HEK293 (cell line): ENCODE data around the gene MITF.

Experiments
- CTCF ChIA-PET: fragments of 350-600 bp; formaldehyde crosslinking; extraction: SDS; loops from one replicate; lab custom pipeline; 2021; ENCODE audit warnings: antibody characterized with exemption; lab: Yijun Ruan, JAX
- POLR2A ChIA-PET: fragments of 300-600 bp; formaldehyde crosslinking; extraction: SDS; loops from one replicate; lab custom pipeline; 2020; ENCODE audit warnings: antibody characterized with exemption, inconsistent platforms; lab: Yijun Ruan, JAX
- H3K27ac ChIP-seq: fragments of 200-500 bp; sonication (Bioruptor generic); 2 replicates; pipeline ENCODE4 v1.5.1; 2014; ENCODE audit warnings: low read depth, low read length, control low read depth, inconsistent platforms; ENCODE audit errors: extremely low read depth
- H3K36me3 ChIP-seq, 2 experiments: fragments of 200-500 bp in 1 of 2; sonication (Bioruptor generic) in 1 of 2; 1 replicate in 1 of 2; 2 replicates in 1 of 2; pipeline ENCODE4 v1.5.1; 2014 to 2017; ENCODE audit warnings: inconsistent platforms in 2 of 2, low read length in 2 of 2; ENCODE audit not compliant: control insufficient read depth in 2 of 2, insufficient read depth in 1 of 2
- H3K4me1 ChIP-seq: fragments of 200-500 bp; sonication (Bioruptor generic); 2 replicates; pipeline ENCODE4 v1.5.1; 2014; ENCODE audit warnings: mild to moderate bottlenecking, low read length, inconsistent platforms; ENCODE audit not compliant: control insufficient read depth, insufficient read depth
- H3K4me3 ChIP-seq: 2 replicates; pipeline ENCODE4 v1.5.1; 2011; ENCODE audit warnings: low read depth, mild to moderate bottlenecking, control low read depth, low read length, moderate library complexity
- H3K9me3 ChIP-seq: fragments of 200-500 bp; sonication (Bioruptor generic); 2 replicates; pipeline ENCODE4 v1.5.1; 2014; ENCODE audit warnings: low read depth, low read length, inconsistent platforms; ENCODE audit not compliant: control insufficient read depth, insufficient read depth
- BCL11B ChIP-seq: fragments of 450-650 bp; formaldehyde crosslinking; IDR thresholded peaks from 2 replicates; pipeline ENCODE4 v1.5.1; 2016; ENCODE audit warnings: low read depth, missing biosample characterization, missing genetic modification characterization
- GLIS2 ChIP-seq: fragments of 450-650 bp; formaldehyde crosslinking; IDR thresholded peaks from 2 replicates; pipeline ENCODE4 v1.5.1; 2016; ENCODE audit warnings: missing biosample characterization, missing genetic modification characterization
- HOXA7 ChIP-seq: sonication (generic); formaldehyde crosslinking; IDR thresholded peaks from 2 replicates; pipeline ENCODE4 v1.8.1; 2022; ENCODE audit warnings: missing genetic modification reagents, borderline replicate concordance
- KLF8 ChIP-seq: fragments of 450-650 bp; formaldehyde crosslinking; IDR thresholded peaks from 2 replicates; pipeline ENCODE4 v1.5.1; 2016; ENCODE audit warnings: missing biosample characterization, missing genetic modification characterization
- KLF9 ChIP-seq: fragments of 450-650 bp; formaldehyde crosslinking; IDR thresholded peaks from 2 replicates; pipeline ENCODE4 v1.5.1; 2016; ENCODE audit warnings: missing biosample characterization, missing genetic modification characterization, low read depth
- PRDM1 ChIP-seq: fragments of 450-650 bp; formaldehyde crosslinking; IDR thresholded peaks from 2 replicates; pipeline ENCODE4; 2016; ENCODE audit warnings: missing biosample characterization, missing genetic modification characterization
- SP2 ChIP-seq: fragments of 450-650 bp; formaldehyde crosslinking; IDR thresholded peaks from 2 replicates; pipeline ENCODE4 v1.5.1; 2016; ENCODE audit warnings: missing biosample characterization, missing genetic modification characterization
- TRIM28 ChIP-seq: IDR thresholded peaks from 2 replicates; pipeline ENCODE4 v1.6.1; 2011; ENCODE audit warnings: low read length, control low read depth, borderline replicate concordance
- ZFP37 ChIP-seq: fragments of 450-650 bp; formaldehyde crosslinking; IDR thresholded peaks from 2 replicates; pipeline ENCODE4 v1.5.1; 2016; ENCODE audit warnings: missing biosample characterization, missing genetic modification characterization
- ZFP69B ChIP-seq: fragments of 450-650 bp; formaldehyde crosslinking; IDR thresholded peaks from 2 replicates; pipeline ENCODE4 v1.5.1; 2016; ENCODE audit warnings: missing biosample characterization, missing genetic modification characterization
- ZIC2 ChIP-seq: fragments of 450-650 bp; formaldehyde crosslinking; IDR thresholded peaks from 2 replicates; pipeline ENCODE4 v1.5.1; 2016; ENCODE audit warnings: missing biosample characterization, missing genetic modification characterization
- ZNF169 ChIP-seq: fragments of 450-650 bp; formaldehyde crosslinking; IDR thresholded peaks from 2 replicates; pipeline ENCODE4 v1.5.1; 2016; ENCODE audit warnings: missing biosample characterization, missing genetic modification characterization
- ZNF223 ChIP-seq: fragments of 450-650 bp; formaldehyde crosslinking; IDR thresholded peaks from 2 replicates; pipeline ENCODE4 v1.5.1; 2016; ENCODE audit warnings: missing biosample characterization, missing genetic modification characterization
- ZNF239 ChIP-seq: fragments of 450-650 bp; formaldehyde crosslinking; IDR thresholded peaks from 2 replicates; pipeline ENCODE4 v1.5.1; 2016; ENCODE audit warnings: missing biosample characterization, missing genetic modification characterization
- ZNF266 ChIP-seq: fragments of 450-650 bp; formaldehyde crosslinking; IDR thresholded peaks from 2 replicates; pipeline ENCODE4 v1.5.1; 2016; ENCODE audit warnings: missing biosample characterization, missing genetic modification characterization, low read depth
- ZNF274 ChIP-seq, 2 experiments: fragments of 200-500 bp in 1 of 2; fragments of 450-650 bp in 1 of 2; sonication (Bioruptor generic) in 1 of 2; formaldehyde crosslinking in 1 of 2; IDR thresholded peaks; 2 replicates each; pipeline versions ENCODE4 v1.5.1 to v1.6.1; 2014 to 2016; ENCODE audit warnings: borderline replicate concordance in 1 of 2, inconsistent platforms in 1 of 2, low read length in 1 of 2, missing biosample characterization in 1 of 2, missing genetic modification characterization in 1 of 2
- ZNF423 ChIP-seq: fragments of 450-650 bp; formaldehyde crosslinking; IDR thresholded peaks from 2 replicates; pipeline ENCODE4 v1.5.1; 2016; ENCODE audit warnings: missing biosample characterization, missing genetic modification characterization
- ZNF558 ChIP-seq: fragments of 450-650 bp; formaldehyde crosslinking; IDR thresholded peaks from 2 replicates; pipeline ENCODE4 v1.5.1; 2016; ENCODE audit warnings: missing biosample characterization, missing genetic modification characterization
- ZNF621 ChIP-seq: fragments of 450-650 bp; formaldehyde crosslinking; IDR thresholded peaks from 2 replicates; pipeline ENCODE4 v1.5.1; 2017; ENCODE audit warnings: missing biosample characterization, missing genetic modification characterization
- ZNF658 ChIP-seq: fragments of 450-650 bp; formaldehyde crosslinking; IDR thresholded peaks from 2 replicates; pipeline ENCODE4; 2016; ENCODE audit warnings: missing biosample characterization, missing genetic modification characterization
- ZNF777 ChIP-seq: fragments of 450-650 bp; formaldehyde crosslinking; IDR thresholded peaks from 2 replicates; pipeline ENCODE4 v1.5.1; 2017; ENCODE audit warnings: missing biosample characterization, missing genetic modification characterization, borderline replicate concordance
- ZNF791 ChIP-seq: fragments of 450-650 bp; formaldehyde crosslinking; IDR thresholded peaks from 2 replicates; pipeline ENCODE4 v1.5.1; 2016; ENCODE audit warnings: missing biosample characterization, missing genetic modification characterization
- ZNF843 ChIP-seq: fragments of 450-650 bp; formaldehyde crosslinking; IDR thresholded peaks from 2 replicates; pipeline ENCODE4 v1.5.1; 2016; ENCODE audit warnings: missing biosample characterization, missing genetic modification characterization
- TF ChIP-seq, protein P1 (sequence below): fragments of 450-650 bp; formaldehyde crosslinking; conservative IDR thresholded peaks from 2 replicates; pipeline ENCODE4 v1.5.1; 2016; ENCODE audit warnings: low read depth, missing biosample characterization, missing genetic modification characterization
- TF ChIP-seq, protein P2 (sequence below): fragments of 450-650 bp; formaldehyde crosslinking; IDR thresholded peaks from 2 replicates; pipeline ENCODE4 v1.5.1; 2016; ENCODE audit warnings: missing biosample characterization, missing genetic modification characterization
- TF ChIP-seq, protein P3 (sequence below): fragments of 450-650 bp; formaldehyde crosslinking; IDR thresholded peaks from 2 replicates; pipeline ENCODE4 v1.5.1; 2016; ENCODE audit warnings: missing biosample characterization, missing genetic modification characterization
- TF ChIP-seq, protein P4 (sequence below): fragments of 450-650 bp; formaldehyde crosslinking; IDR thresholded peaks from 2 replicates; pipeline ENCODE4 v1.5.1; 2016; ENCODE audit warnings: missing biosample characterization, missing genetic modification characterization

The MITF gene

DNA sequence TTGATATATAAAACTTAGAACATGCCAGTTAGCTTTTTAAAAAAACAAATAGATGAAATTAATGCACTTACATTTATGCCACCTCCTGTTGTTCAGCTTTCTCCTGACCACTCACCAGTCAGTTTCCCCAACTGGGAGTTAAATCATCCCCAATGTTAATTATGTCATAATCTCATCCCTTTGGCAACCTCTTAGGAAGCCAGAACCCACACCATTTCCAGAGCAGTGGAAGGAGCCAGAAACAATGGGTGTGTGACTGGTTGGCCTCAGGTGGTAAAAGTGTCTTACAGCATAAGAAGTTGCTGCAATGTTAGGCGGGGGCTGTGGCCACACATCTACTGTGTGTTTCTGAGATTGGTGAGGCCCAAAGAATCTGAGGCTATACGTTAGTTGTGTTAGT lies 46.5 kb upstream of the MITF start:
- no peak overlapping the region for H3K27ac ChIP-seq
- H3K4me1 ChIP-seq = no peaks in the 10 kb centered on the region
- ChIA-PET CTCF (interaction anchor here (0.6 to 5.5 kb wide), 5 partner anchors 38 to 256 kb away, joined by 3 to 49 read pairs (median 9); no protein-coding TSS in a partner anchor), POLR2A (no interaction called here)
- no peak for TF ChIP-seq ZNF777 (tag by site-specific recombination)
- no peak for TF ChIP-seq KLF9 (tag by site-specific recombination)
- TF ChIP-seq ZNF169 (tag by site-specific recombination) = no peak
- TF ChIP-seq SP2 (tag by site-specific recombination) = no peak
- TF ChIP-seq KLF8 (tag by site-specific recombination) = no peak
- no peak for TF ChIP-seq ZNF223 (tag by site-specific recombination)
- no peak for TF ChIP-seq ZNF558 (tag by site-specific recombination)
- TF ChIP-seq, protein P1, sequence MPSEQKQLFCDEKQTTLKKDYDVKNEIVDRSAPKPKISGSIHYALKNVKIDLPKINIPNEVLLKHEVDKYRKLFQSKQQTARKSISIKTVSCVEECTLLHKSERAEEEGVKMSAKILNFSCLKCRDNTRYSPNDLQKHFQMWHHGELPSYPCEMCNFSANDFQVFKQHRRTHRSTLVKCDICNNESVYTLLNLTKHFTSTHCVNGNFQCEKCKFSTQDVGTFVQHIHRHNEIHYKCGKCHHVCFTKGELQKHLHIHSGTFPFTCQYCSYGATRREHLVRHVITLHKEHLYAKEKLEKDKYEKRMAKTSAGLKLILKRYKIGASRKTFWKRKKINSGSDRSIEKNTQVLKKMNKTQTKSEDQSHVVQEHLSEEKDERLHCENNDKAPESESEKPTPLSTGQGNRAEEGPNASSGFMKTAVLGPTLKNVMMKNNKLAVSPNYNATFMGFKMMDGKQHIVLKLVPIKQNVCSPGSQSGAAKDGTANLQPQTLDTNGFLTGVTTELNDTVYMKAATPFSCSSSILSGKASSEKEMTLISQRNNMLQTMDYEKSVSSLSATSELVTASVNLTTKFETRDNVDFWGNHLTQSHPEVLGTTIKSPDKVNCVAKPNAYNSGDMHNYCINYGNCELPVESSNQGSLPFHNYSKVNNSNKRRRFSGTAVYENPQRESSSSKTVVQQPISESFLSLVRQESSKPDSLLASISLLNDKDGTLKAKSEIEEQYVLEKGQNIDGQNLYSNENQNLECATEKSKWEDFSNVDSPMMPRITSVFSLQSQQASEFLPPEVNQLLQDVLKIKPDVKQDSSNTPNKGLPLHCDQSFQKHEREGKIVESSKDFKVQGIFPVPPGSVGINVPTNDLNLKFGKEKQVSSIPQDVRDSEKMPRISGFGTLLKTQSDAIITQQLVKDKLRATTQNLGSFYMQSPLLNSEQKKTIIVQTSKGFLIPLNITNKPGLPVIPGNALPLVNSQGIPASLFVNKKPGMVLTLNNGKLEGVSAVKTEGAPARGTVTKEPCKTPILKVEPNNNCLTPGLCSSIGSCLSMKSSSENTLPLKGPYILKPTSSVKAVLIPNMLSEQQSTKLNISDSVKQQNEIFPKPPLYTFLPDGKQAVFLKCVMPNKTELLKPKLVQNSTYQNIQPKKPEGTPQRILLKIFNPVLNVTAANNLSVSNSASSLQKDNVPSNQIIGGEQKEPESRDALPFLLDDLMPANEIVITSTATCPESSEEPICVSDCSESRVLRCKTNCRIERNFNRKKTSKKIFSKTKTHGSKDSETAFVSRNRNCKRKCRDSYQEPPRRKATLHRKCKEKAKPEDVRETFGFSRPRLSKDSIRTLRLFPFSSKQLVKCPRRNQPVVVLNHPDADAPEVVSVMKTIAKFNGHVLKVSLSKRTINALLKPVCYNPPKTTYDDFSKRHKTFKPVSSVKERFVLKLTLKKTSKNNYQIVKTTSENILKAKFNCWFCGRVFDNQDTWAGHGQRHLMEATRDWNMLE = no peak
- TF ChIP-seq, protein P2, sequence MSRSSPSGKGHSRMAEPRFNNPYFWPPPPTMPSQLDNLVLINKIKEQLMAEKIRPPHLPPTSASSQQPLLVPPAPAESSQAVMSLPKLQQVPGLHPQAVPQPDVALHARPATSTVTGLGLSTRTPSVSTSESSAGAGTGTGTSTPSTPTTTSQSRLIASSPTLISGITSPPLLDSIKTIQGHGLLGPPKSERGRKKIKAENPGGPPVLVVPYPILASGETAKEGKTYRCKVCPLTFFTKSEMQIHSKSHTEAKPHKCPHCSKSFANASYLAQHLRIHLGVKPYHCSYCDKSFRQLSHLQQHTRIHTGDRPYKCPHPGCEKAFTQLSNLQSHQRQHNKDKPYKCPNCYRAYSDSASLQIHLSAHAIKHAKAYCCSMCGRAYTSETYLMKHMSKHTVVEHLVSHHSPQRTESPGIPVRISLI (tag by site-specific recombination) = no peak
- TF ChIP-seq BCL11B (tag by site-specific recombination) = no peak
- no peak for TF ChIP-seq TRIM28
- TF ChIP-seq GLIS2 (tag by site-specific recombination) = no peak
- TF ChIP-seq, protein P3, sequence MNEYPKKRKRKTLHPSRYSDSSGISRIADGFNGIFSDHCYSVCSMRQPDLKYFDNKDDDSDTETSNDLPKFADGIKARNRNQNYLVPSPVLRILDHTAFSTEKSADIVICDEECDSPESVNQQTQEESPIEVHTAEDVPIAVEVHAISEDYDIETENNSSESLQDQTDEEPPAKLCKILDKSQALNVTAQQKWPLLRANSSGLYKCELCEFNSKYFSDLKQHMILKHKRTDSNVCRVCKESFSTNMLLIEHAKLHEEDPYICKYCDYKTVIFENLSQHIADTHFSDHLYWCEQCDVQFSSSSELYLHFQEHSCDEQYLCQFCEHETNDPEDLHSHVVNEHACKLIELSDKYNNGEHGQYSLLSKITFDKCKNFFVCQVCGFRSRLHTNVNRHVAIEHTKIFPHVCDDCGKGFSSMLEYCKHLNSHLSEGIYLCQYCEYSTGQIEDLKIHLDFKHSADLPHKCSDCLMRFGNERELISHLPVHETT (tag by site-specific recombination) = no peak
- no peak for TF ChIP-seq ZNF239 (tag by site-specific recombination)
- no peaks in the 10 kb centered on the region for H3K36me3 ChIP-seq
- H3K4me3 ChIP-seq = no peak overlapping the region
- H3K9me3 ChIP-seq = no peaks in the 10 kb centered on the region

DNA sequence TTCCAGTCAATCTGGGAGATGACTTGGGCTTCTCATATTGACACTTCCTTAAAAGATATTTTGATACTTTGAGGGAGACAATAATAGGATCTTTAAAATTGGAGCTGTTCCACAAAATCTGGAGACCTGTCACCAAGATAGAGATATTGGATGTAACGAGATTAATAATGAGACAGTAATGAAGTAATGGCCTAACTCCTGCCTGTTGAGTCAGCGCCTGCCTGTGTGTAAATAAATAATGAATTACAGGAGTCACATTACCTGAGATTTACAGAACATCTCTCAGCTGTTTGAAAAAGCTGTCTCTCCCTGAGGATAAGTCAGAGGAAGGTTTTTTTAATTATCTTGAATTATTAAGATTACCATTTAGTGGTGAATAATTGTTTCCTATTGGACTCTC lies 43.8 kb upstream of the MITF start:
- TF ChIP-seq, protein P4, sequence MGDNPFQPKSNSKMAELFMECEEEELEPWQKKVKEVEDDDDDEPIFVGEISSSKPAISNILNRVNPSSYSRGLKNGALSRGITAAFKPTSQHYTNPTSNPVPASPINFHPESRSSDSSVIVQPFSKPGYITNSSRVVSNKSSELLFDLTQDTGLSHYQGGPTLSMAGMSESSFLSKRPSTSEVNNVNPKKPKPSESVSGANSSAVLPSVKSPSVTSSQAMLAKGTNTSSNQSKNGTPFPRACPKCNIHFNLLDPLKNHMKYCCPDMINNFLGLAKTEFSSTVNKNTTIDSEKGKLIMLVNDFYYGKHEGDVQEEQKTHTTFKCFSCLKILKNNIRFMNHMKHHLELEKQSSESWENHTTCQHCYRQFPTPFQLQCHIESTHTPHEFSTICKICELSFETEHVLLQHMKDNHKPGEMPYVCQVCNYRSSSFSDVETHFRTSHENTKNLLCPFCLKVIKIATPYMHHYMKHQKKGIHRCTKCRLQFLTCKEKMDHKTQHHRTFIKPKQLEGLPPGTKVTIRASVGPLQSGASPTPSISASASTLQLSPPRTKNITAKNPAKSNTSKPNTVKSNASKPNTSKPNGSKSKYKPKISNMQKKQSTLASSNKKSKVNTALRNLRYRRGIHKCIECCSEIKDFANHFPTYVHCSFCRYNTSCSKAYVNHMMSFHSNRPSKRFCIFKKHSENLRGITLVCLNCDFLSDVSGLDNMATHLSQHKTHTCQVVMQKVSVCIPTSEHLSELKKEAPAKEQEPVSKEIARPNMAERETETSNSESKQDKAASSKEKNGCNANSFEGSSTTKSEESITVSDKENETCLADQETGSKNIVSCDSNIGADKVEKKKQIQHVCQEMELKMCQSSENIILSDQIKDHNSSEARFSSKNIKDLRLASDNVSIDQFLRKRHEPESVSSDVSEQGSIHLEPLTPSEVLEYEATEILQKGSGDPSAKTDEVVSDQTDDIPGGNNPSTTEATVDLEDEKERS (tag by site-specific recombination) = no peak
- TF ChIP-seq HOXA7 (CRISPR knock-in tag) = no peak
- no peak for TF ChIP-seq ZNF791 (tag by site-specific recombination)
- TF ChIP-seq ZNF423 (tag by site-specific recombination) = no peak
- TF ChIP-seq ZFP37 (tag by site-specific recombination) = no peak
- TF ChIP-seq ZNF658 (tag by site-specific recombination) = no peak
- no peak for TF ChIP-seq ZNF274 (IDR thresholded peaks at IDR 0.05; ENCODE audit: low read length)
- TF ChIP-seq ZNF274 (tag by site-specific recombination; IDR thresholded peaks at IDR 0.05; ENCODE audit: borderline replicate concordance) = no peak
- TF ChIP-seq ZIC2 (tag by site-specific recombination) = no peak
- no peak for TF ChIP-seq PRDM1 (tag by site-specific recombination)
- TF ChIP-seq ZNF621 (tag by site-specific recombination) = no peak
- TF ChIP-seq ZFP69B (tag by site-specific recombination) = no peak
- no peak for TF ChIP-seq ZNF843 (tag by site-specific recombination)
- no peak for TF ChIP-seq ZNF266 (tag by site-specific recombination)

More for the DNA sequence above, 43.8 kb upstream of the MITF start:
- Histone ChIP-seq H3K36me3 (no peaks in the 10 kb centered on the region), H3K4me1 (no peaks in the 10 kb centered on the region), H3K4me3 (no peak overlapping the region), H3K27ac (no peak overlapping the region), H3K9me3 (no peaks in the 10 kb centered on the region)
- POLR2A ChIA-PET = interaction anchor here (1.6 kb wide), 1 partner anchor 44 kb away, joined by 3 read pairs; the partner anchor contains the start of gene MITF
- CTCF ChIA-PET = interaction anchor here (0.6 to 6.2 kb wide), 6 partner anchors 29 to 296 kb away, joined by 3 to 49 read pairs (median 3); no protein-coding TSS in a partner anchor
